ENCODE results near the gene ARSG. TPM values are rescaled to one million over a fixed set of nuclear protein-coding genes. Genes with fewer than 3 reads are reported as not detected.
"Not testable (repeated sequence)": the region's sequence is repeated elsewhere in the genome, so short reads cannot be mapped to it uniquely, and the experiment has no call there.

The ARSG gene
- total and polyA plus RNA-seq, 12 donors, result 2.1 to 49.6 (median 12.7) TPM

DNA sequence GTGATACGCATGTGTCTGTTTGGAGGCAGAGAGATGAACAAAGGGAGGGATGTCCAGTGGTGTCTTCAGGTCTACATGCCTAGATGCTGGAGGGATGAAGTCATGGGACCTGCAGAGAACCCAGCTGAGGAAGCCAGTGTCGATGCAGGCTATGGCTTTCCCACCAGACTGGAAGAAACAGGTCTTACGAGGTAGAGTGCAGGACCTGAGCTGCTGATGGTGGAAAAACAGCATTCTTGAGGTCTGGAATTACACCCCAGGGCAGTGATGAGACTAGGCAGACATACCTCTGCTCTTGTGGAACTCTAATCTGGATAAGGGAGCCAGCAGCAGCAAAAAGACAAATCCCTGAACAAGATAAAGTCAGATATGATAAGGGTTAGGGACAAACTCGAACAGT, 37.4 kb downstream of the ARSG start:
- Histone ChIP-seq H3K4me3 (no peak overlapping the region), H3K9me3 (replicated peaks in 1 of 3) (peaks cover 0 to 5% (median 0%) of the 10 kb centered on the region in 3 donors), H3K27ac (no peak overlapping the region), H3K36me3 (replicated peaks in 1 of 2) (no peaks in the 10 kb centered on the region), H3K27me3 (no peaks in the 10 kb centered on the region), H3K4me1 (replicated peaks in 1 of 2) (no peaks in the 10 kb centered on the region)
- 61 to 73% (median 65%) methylated on average over 4 of the region's 4 CpGs for WGBS, 4 donors
- TF ChIP-seq POLR2A (IDR thresholded peaks at IDR 0.05), result no peak
- TF ChIP-seq, protein P1, sequence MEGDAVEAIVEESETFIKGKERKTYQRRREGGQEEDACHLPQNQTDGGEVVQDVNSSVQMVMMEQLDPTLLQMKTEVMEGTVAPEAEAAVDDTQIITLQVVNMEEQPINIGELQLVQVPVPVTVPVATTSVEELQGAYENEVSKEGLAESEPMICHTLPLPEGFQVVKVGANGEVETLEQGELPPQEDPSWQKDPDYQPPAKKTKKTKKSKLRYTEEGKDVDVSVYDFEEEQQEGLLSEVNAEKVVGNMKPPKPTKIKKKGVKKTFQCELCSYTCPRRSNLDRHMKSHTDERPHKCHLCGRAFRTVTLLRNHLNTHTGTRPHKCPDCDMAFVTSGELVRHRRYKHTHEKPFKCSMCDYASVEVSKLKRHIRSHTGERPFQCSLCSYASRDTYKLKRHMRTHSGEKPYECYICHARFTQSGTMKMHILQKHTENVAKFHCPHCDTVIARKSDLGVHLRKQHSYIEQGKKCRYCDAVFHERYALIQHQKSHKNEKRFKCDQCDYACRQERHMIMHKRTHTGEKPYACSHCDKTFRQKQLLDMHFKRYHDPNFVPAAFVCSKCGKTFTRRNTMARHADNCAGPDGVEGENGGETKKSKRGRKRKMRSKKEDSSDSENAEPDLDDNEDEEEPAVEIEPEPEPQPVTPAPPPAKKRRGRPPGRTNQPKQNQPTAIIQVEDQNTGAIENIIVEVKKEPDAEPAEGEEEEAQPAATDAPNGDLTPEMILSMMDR (IDR thresholded peaks at IDR 0.05), result no peak
- intact Hi-C loops (cut with DNase I), result no loop called here
- no peak for DNase-seq

DNA sequence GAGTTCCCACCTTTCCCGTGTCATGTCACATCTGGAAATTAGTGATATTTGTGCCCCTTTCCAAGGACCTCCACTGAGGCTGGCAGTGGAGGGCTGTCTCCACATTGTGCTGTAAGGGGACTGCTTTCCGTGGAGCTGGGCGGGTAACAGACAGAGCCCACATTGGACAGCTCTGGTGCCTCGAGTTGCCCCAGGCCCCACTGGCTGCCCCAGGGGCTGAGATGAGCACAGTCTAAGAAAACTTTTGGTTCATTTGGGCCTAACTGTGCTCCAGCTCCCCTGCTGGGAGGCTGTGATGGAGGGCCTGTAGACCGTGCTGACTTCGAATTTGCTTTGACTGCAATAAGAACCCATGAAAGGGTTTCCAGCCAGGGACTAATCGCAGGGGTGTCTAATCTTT, 38.0 kb downstream of the ARSG start:
- no peak for DNase-seq
- no peaks in the 10 kb centered on the region for H3K27me3 ChIP-seq
- peaks cover 0 to 5% (median 0%) of the 10 kb centered on the region in 3 donors for H3K9me3 ChIP-seq (replicated peaks in 1 of 3)
- no peak overlapping the region for H3K4me3 ChIP-seq
- intact Hi-C loops (cut with DNase I), result no loop called here
- H3K27ac ChIP-seq, result no peak overlapping the region
- 93 to 100% (median 95%) methylated on average over 3 to 7 of the region's 7 CpGs for WGBS, 4 donors
- TF ChIP-seq, protein P1 (IDR thresholded peaks at IDR 0.05), result no peak
- no peak for TF ChIP-seq POLR2A (IDR thresholded peaks at IDR 0.05)
- no peaks in the 10 kb centered on the region for H3K4me1 ChIP-seq (replicated peaks in 1 of 2)
- no peaks in the 10 kb centered on the region for H3K36me3 ChIP-seq (replicated peaks in 1 of 2)

DNA sequence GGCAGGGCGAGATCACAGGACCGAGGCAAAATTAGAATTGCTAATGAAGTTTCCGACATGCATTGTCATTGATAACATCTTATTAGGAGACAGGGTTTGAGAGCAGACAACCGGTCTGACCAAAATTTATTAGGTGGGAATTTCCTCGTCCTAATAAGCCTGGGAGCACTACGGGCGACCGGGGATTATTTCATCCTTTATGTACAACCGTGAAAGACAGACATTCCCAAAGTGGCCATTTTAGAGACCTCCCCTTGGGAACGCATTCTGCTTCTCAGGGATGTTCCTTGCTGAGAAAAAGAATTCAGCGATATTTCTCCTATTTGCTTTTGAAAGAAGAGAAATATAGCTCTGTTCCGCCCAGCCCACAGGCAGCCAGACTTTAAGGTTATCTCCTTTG, 40.6 kb downstream of the ARSG start:
- H3K4me1 ChIP-seq (replicated peaks in 1 of 2); intact Hi-C loops (cut with DNase I); H3K27me3 ChIP-seq; H3K27ac ChIP-seq; DNase-seq; H3K4me3 ChIP-seq; H3K36me3 ChIP-seq (replicated peaks in 1 of 2); H3K9me3 ChIP-seq (replicated peaks in 1 of 3): not testable (repeated sequence)
- 90 to 96% (median 95%) methylated on average over 12 of the region's 12 CpGs for WGBS, 4 donors

DNA sequence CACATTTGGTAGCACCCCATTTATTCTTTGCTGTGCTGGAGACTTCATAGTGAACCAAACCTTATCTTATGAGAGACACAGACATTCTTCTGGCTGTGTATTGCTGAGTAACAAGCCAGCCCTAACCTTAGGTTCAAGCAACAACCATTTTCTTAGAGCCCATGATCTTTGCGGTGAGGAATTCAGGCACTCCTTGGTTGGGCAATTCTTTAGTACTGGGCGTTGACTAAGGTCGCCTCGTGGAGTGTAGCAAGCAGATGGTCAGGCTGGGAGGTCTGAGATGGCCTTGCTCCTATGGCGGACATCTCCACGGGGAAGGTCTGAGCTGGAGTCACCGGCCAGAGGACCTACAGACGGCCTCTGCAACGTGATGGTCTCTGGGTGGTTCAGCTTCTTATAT, 43.1 kb downstream of the ARSG start:
- 91 to 97% (median 96%) methylated on average over 8 to 9 of the region's 9 CpGs for WGBS, 4 donors
- no peak for DNase-seq
- H3K9me3 ChIP-seq (replicated peaks in 1 of 3), result peaks cover 0 to 5% (median 0%) of the 10 kb centered on the region in 3 donors
- no peaks in the 10 kb centered on the region for H3K36me3 ChIP-seq (replicated peaks in 1 of 2)
- H3K27ac ChIP-seq, result no peak overlapping the region
- H3K4me1 ChIP-seq (replicated peaks in 1 of 2), result no peaks in the 10 kb centered on the region
- H3K4me3 ChIP-seq, result no peak overlapping the region
- no peak for TF ChIP-seq POLR2A (IDR thresholded peaks at IDR 0.05)
- TF ChIP-seq, protein P1 (IDR thresholded peaks at IDR 0.05), result no peak
- intact Hi-C loops (cut with DNase I), result no loop called here
- no peaks in the 10 kb centered on the region for H3K27me3 ChIP-seq

DNA sequence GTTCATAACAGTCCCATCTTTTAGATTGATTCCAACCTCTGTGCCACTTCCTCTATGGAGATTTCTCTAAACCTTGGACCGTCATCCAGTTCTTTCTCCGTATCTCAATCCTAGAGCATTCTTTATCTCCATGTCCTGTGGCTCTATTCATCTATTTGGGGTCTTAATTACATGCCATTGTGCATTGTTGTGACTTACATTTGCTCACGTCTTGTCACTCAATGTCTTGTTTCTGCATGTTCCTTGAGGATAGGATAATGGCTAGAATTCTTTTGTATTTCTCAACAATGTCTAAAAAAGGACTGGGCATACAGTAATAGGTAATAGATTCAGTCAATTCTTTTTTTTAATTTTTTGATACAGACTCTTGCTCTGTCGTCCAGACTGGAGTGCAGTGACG, 50.2 kb downstream of the ARSG start:
- Histone ChIP-seq H3K36me3 (replicated peaks in 1 of 2) (no peaks in the 10 kb centered on the region), H3K27me3 (no peaks in the 10 kb centered on the region), H3K9me3 (replicated peaks in 1 of 3) (no peaks in the 10 kb centered on the region), H3K4me3 (no peak overlapping the region), H3K4me1 (replicated peaks in 1 of 2) (no peaks in the 10 kb centered on the region), H3K27ac (no peak overlapping the region)
- 92 to 96% (median 95%) methylated on average over 5 of the region's 5 CpGs for WGBS, 4 donors
- intact Hi-C loops (cut with DNase I), result no loop called here
- TF ChIP-seq, protein P1 (IDR thresholded peaks at IDR 0.05), result no peak
- no peak for TF ChIP-seq POLR2A (IDR thresholded peaks at IDR 0.05)
- no peak for DNase-seq
